ENCODE measurements around the gene SV2C.

DNA sequence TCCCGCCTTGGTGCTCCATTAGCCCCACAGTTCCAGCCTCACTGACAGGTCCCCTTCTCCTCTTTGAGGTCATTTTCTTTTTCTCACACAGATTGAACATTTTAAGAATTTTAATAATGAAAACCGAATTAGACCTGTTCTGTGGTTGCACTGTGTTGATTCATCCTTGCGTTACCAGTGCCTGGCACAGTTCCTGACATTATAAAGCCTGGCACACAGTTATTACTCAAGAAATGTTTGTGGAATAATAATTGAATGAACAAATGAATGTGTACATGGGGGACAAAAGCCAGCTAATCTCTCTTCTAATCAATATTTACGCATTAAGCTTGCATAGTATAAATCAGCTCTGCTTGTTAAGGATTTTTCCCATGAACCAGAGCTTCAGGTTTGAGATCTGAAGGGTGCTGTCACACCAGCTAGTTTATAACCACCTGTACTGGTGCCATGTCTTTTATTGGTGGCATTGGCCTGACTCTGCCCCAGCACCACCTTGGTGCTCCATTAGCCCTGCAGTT lies 80.0 kb downstream of the SV2C start:
- no peak for TF ChIP-seq PAX8 (CRISPR knock-in tag; IDR thresholded peaks at IDR 0.05; ENCODE audit: borderline replicate concordance)
- TF ChIP-seq ZNF224 (CRISPR knock-in tag; IDR thresholded peaks at IDR 0.05): no peak
